Spleen (tissue), 7 donors: ENCODE results near the gene QKI.

Source experiments
- CTCF ChIP-seq, 11 experiments: fragments of 200-600 bp in 7 of 11; fragments of 450-650 bp in 4 of 11; sonication (generic) in 4 of 11; IDR thresholded peaks in 8 of 11; conservative IDR thresholded peaks in 3 of 11; 1 replicate in 7 of 11; 2 replicates in 4 of 11; pipeline versions ENCODE4 v1.4.0 to v1.8.0; 2016 to 2021; ENCODE audit warnings: antibody characterized with exemption in 11 of 11, inconsistent platforms in 4 of 11, mild to moderate bottlenecking in 1 of 11
- POLR2A ChIP-seq, 3 donors: fragments of 450-650 bp; IDR thresholded peaks; one replicate each; pipeline ENCODE4 v1.5.1; 2017; ENCODE audit warnings: antibody characterized with exemption in 3 of 3, mild to moderate bottlenecking in 1 of 3
- POLR2AphosphoS5 ChIP-seq, 3 donors: sonication (generic); formaldehyde crosslinking; IDR thresholded peaks; one replicate each; pipeline ENCODE4 v1.5.1; 2017; ENCODE audit warnings: antibody characterized with exemption in 3 of 3
- donor health status: DM: no; HTN: no; CAD: no; lungs with moderate emphysema.
- donor health status: DM: no; HTN: no; CAD: no.
- donor health status: DM: no; HTN: no; CAD: no.

- TF ChIP-seq CTCF (IDR thresholded peaks at IDR 0.05 in 8 of 11, conservative IDR thresholded peaks at IDR 0.05 in 3 of 11): no peak
- TF ChIP-seq POLR2AphosphoS5 (IDR thresholded peaks at IDR 0.05): peak in 1 of 3 donors; percentile 68
- TF ChIP-seq POLR2A (IDR thresholded peaks at IDR 0.05): no peak
Observed at GRCh38 chr6:163387317-163387716, 27.2 kb upstream of the QKI start.
